Activated naive CD4-positive, alpha-beta T cell treated with anti-CD3 and anti-CD28 coated beads for 36 hours (primary cell): Measurements from ENCODE around the gene CLIC1. TPM values are rescaled to one million over a fixed set of nuclear protein-coding genes. Genes with fewer than 3 reads are reported as not detected.
A peak's percentile ranks its signal among the peaks of the same experiment; 100 is the strongest.

Experiments
- CTCF ChIA-PET: fragments of 350-600 bp; sonication (Branson Sonifier 250); formaldehyde crosslinking; loops from one replicate; lab custom pipeline; 2021; ENCODE audit warnings: antibody characterized with exemption; lab: Charles Lee
- DNase-seq: peaks from one replicate; pipeline ENCODE4 v3.0.0-alpha.2; 2020
- H3K27ac Mint-ChIP-seq: one replicate; pipeline ENCODE4 v1.8.0; 2021; ENCODE audit warnings: mild to moderate bottlenecking, mixed read lengths
- H3K27me3 Mint-ChIP-seq: one replicate; pipeline ENCODE4 v1.8.0; 2021; ENCODE audit warnings: low read depth, mixed read lengths
- H3K36me3 Mint-ChIP-seq: one replicate; pipeline ENCODE4 v1.8.0; 2021; ENCODE audit warnings: low read depth, mixed read lengths
- H3K4me1 Mint-ChIP-seq: one replicate; pipeline ENCODE4 v1.8.0; 2021; ENCODE audit warnings: low read depth, mixed read lengths
- H3K4me3 Mint-ChIP-seq: one replicate; pipeline ENCODE4 v1.8.0; 2021; ENCODE audit warnings: mild to moderate bottlenecking, moderate library complexity, mixed read lengths
- H3K9me3 Mint-ChIP-seq: one replicate; pipeline ENCODE4 v1.8.0; 2021; ENCODE audit warnings: mixed read lengths
- intact Hi-C: fragments of 100-400 bp; cut with micrococcal nuclease; formaldehyde crosslinking; loops from one replicate; pipeline ENCODE4 v1.15.1; 2023
- total RNA-seq, 2 experiments: library from RNA; stranded (reverse); gene quantifications; one replicate each; pipeline ENCODE4 v1.2.3, GENCODE V29; 2021

CLIC1 gene
- total RNA-seq, 2 experiments from 2014 or later: 348 to 353 TPM

DNA sequence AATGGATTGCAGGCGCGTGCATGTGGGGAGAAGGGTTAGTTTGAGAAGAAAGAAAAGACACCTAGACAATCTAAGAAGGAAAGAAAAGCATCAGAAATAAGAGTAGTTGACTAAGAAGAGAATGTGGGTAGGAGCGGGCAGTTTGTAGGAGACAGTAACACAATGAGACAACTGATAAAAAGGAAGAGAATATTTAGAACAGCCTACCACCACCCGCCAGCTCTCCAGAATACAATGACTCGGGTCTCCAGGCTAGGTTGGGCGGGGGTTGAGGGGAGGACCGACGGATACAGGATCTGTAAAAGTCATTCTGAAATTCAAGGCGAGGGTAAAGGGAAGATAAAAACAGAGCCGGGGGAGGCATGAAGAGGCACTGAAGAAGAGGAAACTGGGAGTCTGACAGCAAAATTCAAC is 33.9 kb downstream of the CLIC1 start:
- Mint-ChIP-seq H3K27ac (peak overlapping the region; percentile 97), H3K27me3 (no peaks in the 10 kb centered on the region), H3K4me3 (peak overlapping the region; percentile 99), H3K36me3 (peaks cover 10% of the 10 kb centered on the region), H3K9me3 (no peaks in the 10 kb centered on the region), H3K4me1 (peaks cover 26% of the 10 kb centered on the region)
- CTCF ChIA-PET: interaction anchor here (1.1 kb wide), 1 partner anchor 128 kb away, joined by 4 read pairs; no protein-coding TSS in a partner anchor
- DNase-seq: peak; percentile 72
- intact Hi-C loops: no loop called here

DNA sequence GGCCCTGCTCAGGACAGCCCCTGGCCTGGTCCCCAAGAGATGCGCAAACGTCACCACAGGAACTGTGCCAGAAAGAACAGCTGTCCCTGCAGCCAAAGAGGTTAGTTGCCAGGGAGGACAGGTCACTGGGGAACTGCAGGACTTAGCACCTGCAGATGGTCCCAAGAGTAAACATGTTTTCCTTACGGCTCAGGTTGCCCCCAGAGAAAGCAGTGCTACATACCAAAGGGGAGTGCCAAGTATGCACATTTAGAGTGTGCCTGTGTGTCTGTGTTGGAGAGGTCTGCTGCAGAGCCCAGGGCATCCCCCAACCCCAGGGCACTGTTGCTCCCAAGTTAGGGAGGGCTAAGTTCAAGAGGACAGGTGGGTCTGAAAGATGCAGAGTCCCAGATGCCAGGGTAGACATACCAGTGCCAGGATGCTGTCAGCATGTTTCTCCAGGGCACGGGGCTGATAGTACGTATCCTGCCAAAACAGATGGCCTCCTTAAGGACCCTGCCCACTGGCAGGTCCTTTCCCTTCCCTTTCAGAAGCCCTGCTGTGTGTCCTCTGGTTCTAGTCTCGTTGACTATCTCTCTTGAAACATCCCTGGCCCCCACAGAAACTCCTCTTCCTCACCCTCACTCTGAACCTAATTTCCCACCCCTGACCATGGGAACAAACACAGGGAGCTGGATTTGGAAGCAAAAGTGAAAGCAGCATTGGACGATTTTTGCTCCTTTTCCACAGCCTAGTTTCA is 34.5 kb downstream of the CLIC1 start:
- CTCF ChIA-PET: no interaction called here
- Mint-ChIP-seq H3K9me3 (no peaks in the 10 kb centered on the region), H3K36me3 (peaks cover 13% of the 10 kb centered on the region), H3K4me1 (peaks cover 28% of the 10 kb centered on the region), H3K4me3 (peak overlapping the region; percentile 99), H3K27me3 (no peaks in the 10 kb centered on the region), H3K27ac (peak overlapping the region; percentile 97)
- DNase-seq: peak; percentile 7
- intact Hi-C loops: no loop called here

DNA sequence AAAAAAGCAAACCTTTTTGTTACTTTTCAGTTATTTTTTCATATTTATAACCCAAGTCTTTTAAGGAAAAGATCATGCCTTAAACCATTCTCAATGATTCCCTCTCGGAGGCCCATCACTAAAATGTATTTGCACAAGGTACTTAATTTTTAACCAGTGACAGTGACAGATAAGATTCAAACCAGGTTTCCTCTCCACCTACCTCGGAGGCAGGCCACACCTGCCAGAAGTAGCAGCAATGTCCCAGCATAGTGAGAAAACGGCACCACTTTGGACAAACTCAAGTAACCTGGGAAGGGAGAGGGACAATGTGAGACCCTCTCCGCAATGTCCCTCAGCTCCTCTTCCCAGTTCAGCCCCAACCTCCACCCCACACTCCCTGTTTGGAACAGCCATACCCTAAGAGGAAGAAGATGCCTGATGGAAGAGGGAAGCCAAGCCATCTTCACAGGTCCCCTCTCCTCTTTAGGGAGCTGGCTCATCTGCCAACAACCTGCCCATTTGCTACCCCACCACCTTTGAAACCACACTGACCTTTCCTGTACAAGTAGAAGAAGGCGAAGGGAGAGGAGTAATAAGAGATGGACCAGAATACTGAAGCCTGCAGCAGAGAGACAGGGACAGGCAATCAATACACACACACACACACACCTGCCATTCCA is 35.5 kb downstream of the CLIC1 start:
- no peaks in the 10 kb centered on the region for H3K27me3 Mint-ChIP-seq
- no peak for DNase-seq
- peaks cover 28% of the 10 kb centered on the region for H3K4me1 Mint-ChIP-seq
- no peaks in the 10 kb centered on the region for H3K9me3 Mint-ChIP-seq
- CTCF ChIA-PET: no interaction called here
- intact Hi-C loops: no loop called here
- no peak overlapping the region for H3K27ac Mint-ChIP-seq
- H3K4me3 Mint-ChIP-seq: no peak overlapping the region
- peaks cover 18% of the 10 kb centered on the region for H3K36me3 Mint-ChIP-seq

DNA sequence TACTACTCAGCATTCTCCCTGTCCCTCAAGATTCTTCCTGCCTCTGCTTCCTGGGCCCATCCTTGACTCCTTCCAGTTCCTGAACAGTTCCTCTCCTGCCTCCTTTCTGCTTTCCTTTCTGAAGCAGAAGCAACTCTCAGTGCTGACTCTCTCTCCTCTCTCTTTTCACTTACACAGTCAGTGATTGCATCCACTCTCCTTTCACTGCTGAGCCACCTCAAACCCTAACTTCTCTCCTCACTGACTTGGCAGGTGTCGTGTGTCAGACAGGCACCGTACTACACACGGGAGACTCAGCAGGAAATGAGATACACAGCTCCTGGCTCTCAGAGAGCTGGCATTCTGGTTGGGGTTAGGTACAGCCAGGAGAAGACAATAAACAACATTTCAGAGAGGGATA is 38.8 kb downstream of the CLIC1 start:
- peak overlapping the region; percentile 70 for H3K27ac Mint-ChIP-seq

DNA sequence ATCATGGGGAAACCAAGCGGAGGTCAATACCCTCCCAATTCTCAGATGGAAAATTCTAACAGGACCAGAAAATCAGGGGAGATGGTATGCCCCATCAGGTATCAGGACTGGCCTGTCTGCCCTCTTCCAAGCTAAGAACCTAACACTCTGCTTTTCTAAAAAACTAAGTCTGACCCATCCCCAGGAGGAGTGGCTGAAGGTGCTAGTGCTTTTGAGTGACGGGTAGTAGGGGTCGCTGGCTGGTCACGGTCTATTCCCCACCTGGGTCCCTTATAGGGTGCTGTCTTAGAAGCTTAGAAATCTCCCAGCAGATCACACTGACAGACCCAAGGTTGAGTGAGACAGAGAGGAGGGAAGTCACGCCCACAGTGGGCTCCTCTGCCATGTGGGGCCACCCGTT is 42.8 kb downstream of the CLIC1 start:
- CTCF ChIA-PET: interaction anchor here (2.3 kb wide), 1 partner anchor 12 kb away, joined by 6 read pairs; the partner anchor contains the start of gene LY6G5C
- no peak overlapping the region for H3K4me3 Mint-ChIP-seq
- no peaks in the 10 kb centered on the region for H3K27me3 Mint-ChIP-seq
- H3K4me1 Mint-ChIP-seq: peaks cover 12% of the 10 kb centered on the region
- no peak for DNase-seq
- peaks cover 20% of the 10 kb centered on the region for H3K36me3 Mint-ChIP-seq
- no peak overlapping the region for H3K27ac Mint-ChIP-seq
- intact Hi-C loops: no loop called here
- no peaks in the 10 kb centered on the region for H3K9me3 Mint-ChIP-seq

More for the DNA sequence above, 38.8 kb downstream of the CLIC1 start:
- intact Hi-C loops: no loop called here
- DNase-seq: peak; percentile 32
- Mint-ChIP-seq H3K27me3 (no peaks in the 10 kb centered on the region), H3K9me3 (no peaks in the 10 kb centered on the region), H3K36me3 (peaks cover 19% of the 10 kb centered on the region), H3K4me1 (peaks cover 25% of the 10 kb centered on the region), H3K4me3 (no peak overlapping the region)
- CTCF ChIA-PET: no interaction called here

DNA sequence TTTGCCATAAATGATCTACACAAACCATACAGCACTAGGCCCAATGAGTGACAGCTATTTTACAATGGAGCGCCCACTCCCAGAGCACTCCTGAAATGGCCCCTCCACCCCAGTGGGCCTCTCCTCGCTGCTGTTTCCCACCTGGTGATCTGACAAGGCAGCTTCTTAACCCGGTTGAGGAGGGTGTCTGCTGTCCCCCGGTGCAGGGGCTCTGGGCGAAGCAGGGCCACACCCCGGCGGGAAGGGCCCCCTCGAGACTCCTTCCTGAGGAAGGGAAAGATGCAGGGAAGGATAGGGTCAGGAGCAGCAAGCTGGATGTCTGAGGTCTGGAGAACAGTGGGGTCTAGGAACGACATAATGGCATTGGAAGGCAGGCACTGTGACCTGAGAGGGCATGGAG is 43.4 kb downstream of the CLIC1 start:
- Mint-ChIP-seq H3K4me1 (peaks cover 10% of the 10 kb centered on the region), H3K36me3 (peaks cover 19% of the 10 kb centered on the region), H3K4me3 (no peak overlapping the region), H3K27me3 (no peaks in the 10 kb centered on the region), H3K9me3 (no peaks in the 10 kb centered on the region), H3K27ac (no peak overlapping the region)
- intact Hi-C loops: no loop called here
- CTCF ChIA-PET: no interaction called here
- no peak for DNase-seq

DNA sequence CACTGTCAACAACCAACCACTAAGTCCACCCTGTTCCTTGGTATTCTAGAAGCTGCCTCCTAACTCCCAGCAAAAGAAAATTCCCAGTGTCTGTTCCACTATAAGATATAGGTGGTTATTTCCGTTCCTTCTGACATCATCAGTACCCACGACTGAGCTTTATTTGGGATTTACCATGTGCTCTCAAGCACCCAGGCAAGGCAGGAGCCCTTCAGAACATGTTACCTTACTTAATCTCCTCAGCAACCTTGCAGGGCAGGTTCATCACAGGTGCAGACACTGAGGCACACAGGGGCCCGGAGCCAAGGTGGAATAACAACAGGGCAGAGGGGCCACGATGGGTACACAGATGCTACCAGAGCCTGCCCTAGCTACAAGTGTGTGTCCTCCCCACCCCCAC is 44.0 kb downstream of the CLIC1 start:
- H3K27me3 Mint-ChIP-seq: no peaks in the 10 kb centered on the region
- no peak overlapping the region for H3K27ac Mint-ChIP-seq
- no peaks in the 10 kb centered on the region for H3K9me3 Mint-ChIP-seq
- H3K4me3 Mint-ChIP-seq: no peak overlapping the region
- H3K4me1 Mint-ChIP-seq: peaks cover 5% of the 10 kb centered on the region
- no peak for DNase-seq
- CTCF ChIA-PET: no interaction called here
- H3K36me3 Mint-ChIP-seq: peaks cover 15% of the 10 kb centered on the region
- intact Hi-C loops: no loop called here

DNA sequence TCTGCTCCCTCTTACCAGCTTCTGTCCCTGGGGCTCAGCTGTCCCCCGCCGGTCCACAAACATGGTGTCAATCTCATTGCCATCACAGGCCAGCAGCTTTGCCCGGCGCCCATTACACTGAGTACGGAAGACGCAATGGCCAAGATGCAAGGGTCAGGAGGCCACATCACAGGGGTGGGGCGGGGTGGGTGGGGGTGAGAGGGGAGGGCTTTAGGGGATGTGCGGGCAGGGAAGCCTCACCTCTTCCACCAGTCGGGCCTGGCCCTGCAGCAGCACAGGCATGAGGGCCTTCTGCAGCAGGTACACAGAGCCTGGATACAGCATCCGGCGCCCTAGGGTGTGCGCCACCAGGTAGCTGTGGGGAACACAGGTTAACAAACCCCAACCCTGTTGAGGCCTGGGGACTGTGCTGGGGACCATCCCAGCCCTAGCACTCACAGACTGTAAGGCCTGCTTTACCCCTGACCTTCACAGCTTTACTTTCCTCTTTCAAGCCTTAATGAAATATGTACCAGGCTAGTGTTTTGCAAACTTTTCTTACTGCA is 44.7 kb downstream of the CLIC1 start:
- H3K9me3 Mint-ChIP-seq: no peaks in the 10 kb centered on the region
- H3K27me3 Mint-ChIP-seq: no peaks in the 10 kb centered on the region
- no peak overlapping the region for H3K4me3 Mint-ChIP-seq
- CTCF ChIA-PET: interaction anchor here (0.9 kb wide), 1 partner anchor 19 kb away, joined by 3 read pairs; no protein-coding TSS in a partner anchor
- no peak for DNase-seq
- intact Hi-C loops: no loop called here
- peaks cover 3% of the 10 kb centered on the region for H3K4me1 Mint-ChIP-seq
- H3K27ac Mint-ChIP-seq: no peak overlapping the region
- peaks cover 13% of the 10 kb centered on the region for H3K36me3 Mint-ChIP-seq

DNA sequence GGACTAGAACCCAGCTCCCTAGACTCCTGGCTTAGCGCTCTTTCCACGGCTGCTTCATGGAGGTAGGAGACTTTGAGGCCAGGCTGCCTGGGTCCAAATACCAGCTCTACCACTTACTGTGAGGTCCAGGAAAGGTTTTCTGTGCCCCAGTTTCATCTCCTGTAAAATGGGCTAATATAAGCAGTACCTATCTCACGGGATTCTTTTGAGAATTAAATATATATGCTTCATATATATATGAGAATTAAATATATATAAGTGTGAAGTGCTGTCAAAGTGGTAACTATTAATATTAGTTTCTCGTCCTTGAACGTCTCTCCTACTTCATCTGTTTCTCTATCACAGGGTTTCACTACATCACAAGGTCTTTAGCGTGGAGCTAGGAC is 45.3 kb downstream of the CLIC1 start:
- Mint-ChIP-seq H3K9me3 (no peaks in the 10 kb centered on the region), H3K4me3 (no peak overlapping the region), H3K27me3 (no peaks in the 10 kb centered on the region), H3K36me3 (peaks cover 10% of the 10 kb centered on the region), H3K27ac (no peak overlapping the region), H3K4me1 (peaks cover 3% of the 10 kb centered on the region)
- DNase-seq: no peak
- CTCF ChIA-PET: interaction anchor here (0.7 to 0.9 kb wide), 3 partner anchors 13 to 30 kb away, joined by 3 to 4 read pairs (median 3); no protein-coding TSS in a partner anchor
- intact Hi-C loops: no loop called here

DNA sequence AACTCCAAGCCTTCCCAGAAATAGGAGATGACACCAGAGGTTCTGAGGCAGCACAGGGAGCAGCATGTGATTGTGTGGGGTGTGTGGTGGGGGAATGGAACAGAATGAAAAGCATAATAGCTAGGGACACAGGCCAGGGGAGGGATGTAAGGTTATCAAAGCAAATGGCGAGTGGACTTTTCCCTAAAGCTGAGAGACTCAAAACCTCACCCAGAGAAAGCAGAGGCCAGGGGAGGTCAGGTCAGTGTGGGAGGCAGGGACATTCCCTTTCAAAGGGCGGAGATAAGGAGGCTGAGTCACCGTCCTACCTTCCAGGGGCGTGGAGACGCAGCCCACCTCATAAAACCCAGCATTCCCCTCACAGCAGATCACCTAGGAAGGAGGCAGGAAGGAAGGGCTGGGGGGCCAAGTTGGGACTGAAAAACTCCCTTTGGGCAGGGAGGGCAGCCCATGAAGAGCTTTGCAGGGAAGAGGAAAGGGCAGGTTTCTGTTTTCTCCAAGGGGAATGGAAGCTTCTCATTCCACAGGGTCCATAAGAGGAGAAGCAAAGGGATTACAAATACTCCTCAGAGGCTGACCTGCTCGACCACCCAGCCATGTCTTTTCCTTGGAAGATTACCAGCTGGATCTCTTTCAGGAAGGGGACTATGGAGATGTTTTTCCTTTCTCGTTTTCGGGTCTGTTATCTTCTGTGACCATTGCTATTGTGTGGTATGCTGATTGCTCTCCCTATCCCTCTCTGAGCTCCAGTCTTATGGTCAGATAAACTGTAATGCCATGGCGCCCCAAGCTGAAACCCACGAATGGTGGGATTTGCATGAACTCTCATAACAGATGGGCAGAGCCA is 45.9 kb downstream of the CLIC1 start:
- peak overlapping the region; percentile 54 for H3K27ac Mint-ChIP-seq
- H3K36me3 Mint-ChIP-seq: peaks cover 9% of the 10 kb centered on the region
- CTCF ChIA-PET: interaction anchor here (0.5 to 1.9 kb wide), 4 partner anchors 10 to 217 kb away, joined by 3 to 7 read pairs (median 4); partner anchors contain the start of gene LY6G5C
- no peaks in the 10 kb centered on the region for H3K9me3 Mint-ChIP-seq
- peaks cover 3% of the 10 kb centered on the region for H3K4me1 Mint-ChIP-seq
- DNase-seq: no peak
- H3K27me3 Mint-ChIP-seq: no peaks in the 10 kb centered on the region
- intact Hi-C loops: no loop called here
- H3K4me3 Mint-ChIP-seq: no peak overlapping the region

DNA sequence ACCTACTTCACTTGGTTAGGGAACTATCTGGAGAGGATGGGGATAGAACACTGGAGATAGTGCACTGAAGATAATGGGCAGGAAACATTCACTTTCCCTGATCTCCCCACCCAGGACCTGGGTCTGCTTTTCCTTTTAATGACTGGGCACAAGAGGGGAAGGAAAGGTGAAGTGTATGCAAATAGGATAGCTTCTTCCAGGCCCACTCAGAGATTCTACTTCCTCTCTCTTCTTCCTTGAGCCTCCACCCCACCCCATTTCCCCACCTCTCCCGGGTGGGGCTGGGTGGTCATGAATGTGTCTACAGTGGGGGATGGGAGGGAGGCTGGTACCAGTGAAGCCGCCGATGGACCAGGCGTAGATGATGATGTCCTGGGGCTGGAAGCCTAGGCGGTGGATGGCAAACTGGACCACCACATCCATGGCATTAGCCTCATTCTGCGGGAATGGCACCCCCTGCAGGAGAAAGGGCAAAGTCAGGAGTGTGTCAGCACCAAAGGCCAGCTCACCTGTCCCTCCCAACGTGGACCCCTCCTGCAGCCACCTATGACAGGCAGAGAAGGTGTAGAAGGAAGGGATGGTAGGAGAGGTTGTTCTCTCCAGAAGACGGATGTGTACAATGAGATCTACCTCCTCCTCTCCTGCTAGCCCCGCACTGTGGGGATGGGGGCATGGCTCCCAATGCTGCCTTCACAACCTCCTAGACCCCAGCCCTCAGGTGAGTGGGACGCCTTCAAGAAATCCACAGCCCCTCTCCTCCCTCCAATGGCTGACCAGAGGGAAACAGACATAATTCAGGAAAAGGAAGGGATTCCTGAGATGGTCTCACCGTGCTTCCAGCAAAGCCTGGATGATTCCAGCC is 46.9 kb downstream of the CLIC1 start:
- CTCF ChIA-PET: interaction anchor here (0.5 to 1.9 kb wide), 3 partner anchors 9 to 247 kb away, joined by 4 to 7 read pairs (median 5); partner anchors contain the start of gene LY6G5C
- DNase-seq: peak; percentile 33
- H3K9me3 Mint-ChIP-seq: no peaks in the 10 kb centered on the region
- no peak overlapping the region for H3K4me3 Mint-ChIP-seq
- H3K27me3 Mint-ChIP-seq: no peaks in the 10 kb centered on the region
- H3K36me3 Mint-ChIP-seq: peaks cover 9% of the 10 kb centered on the region
- intact Hi-C loops: no loop called here
- no peak overlapping the region for H3K27ac Mint-ChIP-seq
- peaks cover 3% of the 10 kb centered on the region for H3K4me1 Mint-ChIP-seq
